Upper lobe of left lung (tissue), 6 donors: ENCODE results near the gene PKHD1. TPM values are rescaled to one million over a fixed set of nuclear protein-coding genes. Genes with fewer than 3 reads are reported as not detected.
A peak's percentile ranks its signal among the peaks of the same experiment; 100 is the strongest.

Experiments used
- ATAC-seq, 2 donors: fragments of 200-7000 bp; cut with Tn5 transposase; one replicate each; pipeline ENCODE4 v1.9.1; 2022; ENCODE audit warnings: mild to moderate bottlenecking in 2 of 2, moderate library complexity in 2 of 2; ENCODE audit not compliant: low FRiP score in 2 of 2
- DNase-seq, 2 donors: peaks; one replicate each; pipeline ENCODE4 v3.0.0-alpha.2; 2019 to 2020
- H3K27ac ChIP-seq, 4 donors: fragments of 200-600 bp; sonication (generic); one replicate each; pipeline ENCODE4 v1.5.1; 2016 to 2019
- H3K27me3 ChIP-seq, 4 donors: fragments of 200-600 bp; sonication (generic); one replicate each; pipeline ENCODE4 v1.5.1; 2017 to 2019
- H3K36me3 ChIP-seq, 4 donors: fragments of 200-600 bp; sonication (generic); one replicate each; pipeline ENCODE4 v1.5.1; 2016 to 2019
- H3K4me1 ChIP-seq, 4 donors: fragments of 200-600 bp; sonication (generic); one replicate each; pipeline ENCODE4 v1.5.1; 2018 to 2019
- H3K4me3 ChIP-seq, 4 donors: fragments of 200-600 bp; sonication (generic); one replicate each; pipeline ENCODE4 v1.5.1; 2017 to 2019; ENCODE audit warnings: mild to moderate bottlenecking in 2 of 4, moderate library complexity in 1 of 4
- H3K9me3 ChIP-seq, 4 donors: fragments of 200-600 bp; sonication (generic); one replicate each; pipeline ENCODE4 v1.5.1; 2018 to 2019
- CTCF ChIP-seq, 6 experiments: fragments of 450-650 bp in 4 of 6; fragments of 200-600 bp in 2 of 6; sonication (generic) in 2 of 6; IDR thresholded peaks; one replicate each; pipeline ENCODE4 v1.5.1; 2016 to 2019; ENCODE audit warnings: antibody characterized with exemption in 6 of 6
- EP300 ChIP-seq, 4 donors: sonication (generic); formaldehyde crosslinking; IDR thresholded peaks; one replicate each; pipeline ENCODE4 v1.5.1; 2017; ENCODE audit warnings: antibody characterized with exemption in 4 of 4, control low read depth in 2 of 4
- POLR2A ChIP-seq, 4 donors: fragments of 450-650 bp; IDR thresholded peaks; one replicate each; pipeline ENCODE4 v1.5.1; 2016 to 2017; ENCODE audit warnings: antibody characterized with exemption in 4 of 4, mild to moderate bottlenecking in 2 of 4
- POLR2AphosphoS5 ChIP-seq, 2 donors: sonication (generic); formaldehyde crosslinking; IDR thresholded peaks; one replicate each; pipeline ENCODE4 v1.5.1; 2017; ENCODE audit warnings: antibody characterized with exemption in 2 of 2
- WGBS, 2 donors: methylation state at CpG; one replicate each; pipeline ENCODE4 v1.1.5; 2017 to 2018; 5-methylcytosine and 5-hydroxymethylcytosine counted together
- total RNA-seq, 6 donors: library from RNA; depleted of rRNA in 4 of 6; stranded (reverse); fragments of >200 nt in 4 of 6; gene quantifications; one replicate each; pipeline versions ENCODE4 v1.1.0 to v1.2.1, GENCODE V29; 2016 to 2021
- donor health status: DM: no; HTN: no; CAD: no; lungs with moderate emphysema.
- donor health status: DM: no; HTN: yes; CAD: no; lungs with severe emphysema.

The PKHD1 gene
- total RNA-seq, 6 donors from 2014 or later, result 0.10 to 1.0 (median 0.34) TPM

GRCh38 chr6:52024451-52025068, 62.9 kb downstream of the PKHD1 start:
- no peaks in the 10 kb centered on the region for H3K4me1 ChIP-seq
- 92% methylated on average over 12 of the region's 12 CpGs for WGBS, 2 donors
- H3K27ac ChIP-seq, result no peak overlapping the region
- H3K9me3 ChIP-seq, result no peaks in the 10 kb centered on the region
- no peaks in the 10 kb centered on the region for H3K27me3 ChIP-seq
- no peak overlapping the region for H3K4me3 ChIP-seq
- H3K36me3 ChIP-seq, result no peaks in the 10 kb centered on the region
- DNase-seq, result no peak
- ATAC-seq, result peak; percentile 14 to 22
- TF ChIP-seq CTCF (IDR thresholded peaks at IDR 0.05) (no peak), POLR2AphosphoS5 (IDR thresholded peaks at IDR 0.05) (no peak), POLR2A (IDR thresholded peaks at IDR 0.05) (no peak), EP300 (IDR thresholded peaks at IDR 0.05) (no peak)

DNA sequence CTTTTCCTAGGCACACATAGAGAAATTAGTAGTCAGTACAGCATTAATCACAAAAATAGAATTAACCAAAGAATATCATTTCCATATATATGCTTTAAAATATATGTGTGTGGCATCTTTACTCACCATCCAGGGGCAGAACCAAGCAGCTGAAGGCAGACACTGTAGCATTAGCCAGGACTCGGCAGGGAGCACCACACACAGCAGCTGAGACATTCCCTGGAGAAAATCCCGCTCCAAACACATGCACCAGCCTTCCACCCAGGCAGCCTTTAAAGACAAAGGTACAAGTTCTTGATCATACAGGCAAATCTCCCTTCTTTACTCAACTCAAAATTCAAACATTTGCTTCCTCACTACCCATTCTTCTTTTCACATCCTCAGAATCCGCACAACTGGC, 64.7 kb downstream of the PKHD1 start:
- TF ChIP-seq EP300 (IDR thresholded peaks at IDR 0.05), result no peak
- Histone ChIP-seq H3K9me3 (no peaks in the 10 kb centered on the region), H3K4me3 (no peak overlapping the region), H3K27me3 (no peaks in the 10 kb centered on the region), H3K27ac (no peak overlapping the region), H3K4me1 (no peaks in the 10 kb centered on the region), H3K36me3 (no peaks in the 10 kb centered on the region)
- DNase-seq (no peak), ATAC-seq (no peak)
- 73 to 76% methylated on average over 3 of the region's 3 CpGs for WGBS, 2 donors

DNA sequence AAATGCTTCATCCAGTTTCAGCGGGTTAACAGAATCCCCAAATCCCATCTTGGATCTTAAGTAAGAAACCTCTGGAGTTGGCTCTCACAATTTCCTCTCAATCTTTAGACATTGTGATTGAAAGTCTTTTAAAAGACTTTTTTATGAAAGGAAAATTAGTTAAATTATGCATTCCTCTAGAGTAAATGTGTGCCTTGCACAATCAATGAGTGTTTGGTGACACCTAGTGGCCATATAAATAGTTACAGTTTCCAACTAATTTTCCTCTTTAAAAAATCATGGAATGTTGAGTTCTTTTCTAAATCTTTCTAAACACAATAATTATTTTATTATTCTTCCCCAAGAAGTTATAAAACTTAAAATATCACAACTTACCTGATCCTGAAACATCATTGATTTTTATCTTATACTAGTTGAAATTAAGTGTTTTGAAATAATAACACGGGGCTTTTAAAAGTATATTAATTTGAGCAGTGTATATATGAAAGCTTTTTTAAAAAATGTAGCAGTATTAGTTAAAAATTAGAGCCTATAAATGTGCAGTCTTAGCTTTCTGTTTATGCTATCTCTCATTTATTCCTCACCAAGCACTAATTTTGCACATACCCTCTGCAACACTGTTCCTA, 66.4 kb downstream of the PKHD1 start:
- Histone ChIP-seq H3K4me3 (no peak overlapping the region), H3K4me1 (no peaks in the 10 kb centered on the region), H3K27me3 (no peaks in the 10 kb centered on the region), H3K27ac (no peak overlapping the region), H3K36me3 (no peaks in the 10 kb centered on the region), H3K9me3 (no peaks in the 10 kb centered on the region)
- WGBS, 2 donors, result 92 to 93% methylated on average over 2 of the region's 2 CpGs
- ATAC-seq, result peak in 1 of 2 donors; percentile 61
- TF ChIP-seq EP300 (IDR thresholded peaks at IDR 0.05), result no peak
- TF ChIP-seq POLR2A (IDR thresholded peaks at IDR 0.05), result no peak
- TF ChIP-seq POLR2AphosphoS5 (IDR thresholded peaks at IDR 0.05), result no peak
- TF ChIP-seq CTCF (IDR thresholded peaks at IDR 0.05), result peak; percentile 34 to 71 (median 58)
- DNase-seq, result no peak

DNA sequence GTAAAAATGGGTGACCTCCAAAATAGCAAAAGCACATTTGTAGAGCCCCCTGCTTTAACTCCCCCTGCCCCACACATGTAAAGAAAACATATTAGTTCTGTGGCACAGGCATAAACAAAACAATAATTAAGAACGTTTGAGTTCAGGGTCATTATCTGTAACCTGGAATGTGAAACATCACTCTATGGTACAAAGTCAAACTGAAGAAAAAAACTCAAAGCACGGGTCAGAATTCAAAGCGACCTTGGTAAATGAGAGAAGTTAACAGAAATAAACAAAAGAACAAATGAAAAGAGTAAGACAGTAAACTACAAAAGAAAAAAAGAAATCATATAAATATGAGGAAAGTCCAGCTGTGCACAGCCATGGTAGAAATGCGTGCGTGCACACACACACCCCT, 67.5 kb downstream of the PKHD1 start:
- TF ChIP-seq CTCF (IDR thresholded peaks at IDR 0.05) (no peak), EP300 (IDR thresholded peaks at IDR 0.05) (no peak)
- Histone ChIP-seq H3K4me1 (no peaks in the 10 kb centered on the region), H3K9me3 (no peaks in the 10 kb centered on the region), H3K27ac (no peak overlapping the region), H3K36me3 (no peaks in the 10 kb centered on the region), H3K4me3 (no peak overlapping the region), H3K27me3 (no peaks in the 10 kb centered on the region)
- ATAC-seq (no peak), DNase-seq (no peak)
- WGBS, 2 donors, result 53 to 60% methylated on average over 5 of the region's 5 CpGs

DNA sequence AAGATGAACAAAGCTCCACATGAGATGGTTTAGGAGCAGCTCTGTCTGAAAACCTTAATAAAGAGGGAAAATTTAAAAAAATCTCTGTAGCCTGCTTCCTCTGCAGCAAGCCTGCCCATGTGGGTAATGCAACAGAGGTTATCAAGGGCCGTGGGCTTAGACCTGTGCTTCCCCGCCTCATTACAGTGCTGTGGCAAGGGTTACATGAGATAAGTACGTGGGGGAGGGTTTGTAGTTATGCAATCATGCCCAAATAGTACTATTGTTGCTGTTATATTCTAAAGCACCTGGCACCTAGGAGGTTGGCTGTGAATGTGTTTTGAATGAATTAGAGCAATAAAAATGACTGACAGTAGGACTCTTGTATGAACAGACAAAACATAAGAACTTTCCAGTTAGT, 68.3 kb downstream of the PKHD1 start:
- no peak for TF ChIP-seq CTCF (IDR thresholded peaks at IDR 0.05)
- TF ChIP-seq POLR2A (IDR thresholded peaks at IDR 0.05), result no peak
- no peak for TF ChIP-seq POLR2AphosphoS5 (IDR thresholded peaks at IDR 0.05)
- TF ChIP-seq EP300 (IDR thresholded peaks at IDR 0.05), result no peak

More for the DNA sequence above, 68.3 kb downstream of the PKHD1 start:
- Histone ChIP-seq H3K4me1 (no peaks in the 10 kb centered on the region), H3K4me3 (no peak overlapping the region), H3K27me3 (no peaks in the 10 kb centered on the region), H3K27ac (no peak overlapping the region), H3K36me3 (no peaks in the 10 kb centered on the region), H3K9me3 (no peaks in the 10 kb centered on the region)
- DNase-seq (no peak), ATAC-seq (no peak)
- 34 to 35% methylated on average over 3 of the region's 3 CpGs for WGBS, 2 donors
